Urothelium cell line (cell line): Measurements from ENCODE around the gene RINT1.
"Not testable (repeated sequence)": the region's sequence is repeated elsewhere in the genome, so short reads cannot be mapped to it uniquely, and the experiment has no call there.

Experiments used
- DNase-seq: peaks from one replicate; pipeline ENCODE4 v3.0.0; 2011; ENCODE audit warnings: low spot score, mixed read lengths
- FAIRE-seq: peaks from 2 replicates; lab custom pipeline; 2011; peaks lifted over from hg19 to GRCh38; lab: Jason Lieb, UNC

Gene RINT1

DNA sequence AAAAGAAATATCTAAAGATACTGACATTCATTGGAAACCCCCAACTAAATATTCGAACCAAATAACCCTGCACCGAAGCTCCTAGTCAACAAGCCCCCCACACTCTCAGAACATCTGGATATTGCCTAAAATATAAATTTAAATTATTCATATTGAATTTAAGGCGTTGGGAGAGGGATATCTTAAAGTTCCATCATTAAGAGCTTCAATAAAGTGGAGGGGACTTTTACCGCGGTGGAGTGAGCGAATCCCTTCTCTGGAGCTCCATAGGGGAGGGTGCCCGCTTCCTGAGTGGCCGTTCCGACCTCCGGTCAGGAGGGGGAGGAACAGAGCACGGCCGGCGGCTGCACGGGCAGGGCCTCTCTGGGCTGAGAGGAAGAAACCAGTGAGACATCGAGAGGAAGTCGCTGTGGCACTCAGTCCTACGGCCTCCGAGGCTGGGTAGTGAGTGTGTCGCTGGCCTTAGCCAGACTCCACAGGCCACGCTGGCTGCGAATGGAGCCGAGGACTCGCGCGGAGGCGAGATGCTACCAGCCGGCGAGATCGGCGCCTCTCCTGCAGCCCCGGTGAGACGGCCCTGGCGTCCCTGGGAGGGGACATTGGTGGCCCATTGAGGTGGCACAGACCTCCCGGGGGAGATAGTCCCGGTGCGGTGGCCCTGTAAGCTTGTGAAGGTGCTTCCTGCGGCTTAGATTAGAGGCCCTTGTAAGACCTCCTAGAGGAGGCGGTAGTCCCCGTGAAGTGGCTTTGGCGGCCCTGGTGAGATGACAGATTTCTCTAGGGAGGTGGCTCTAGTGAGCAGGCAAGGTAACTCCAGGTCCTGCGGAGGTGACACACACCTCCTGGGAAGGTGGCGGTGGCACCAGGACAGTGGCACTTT, at the start of gene RINT1:
Gene RINT1 (plus strand): TSS at position 410 of the 880 bp plus-strand sequence. CDS start 115 bp downstream, at position 525.
- DNase-seq (peak; percentile 98), FAIRE-seq (peak; percentile 86)

GRCh38 chr7:105487579-105488571, 44.1 kb upstream of the RINT1 start:
- FAIRE-seq: no peak
- peak; percentile 40 for DNase-seq

- FAIRE-seq: no peak
- DNase-seq: no peak
Observed at GRCh38 chr7:105489409-105489808, 42.6 kb upstream of the RINT1 start.

DNA sequence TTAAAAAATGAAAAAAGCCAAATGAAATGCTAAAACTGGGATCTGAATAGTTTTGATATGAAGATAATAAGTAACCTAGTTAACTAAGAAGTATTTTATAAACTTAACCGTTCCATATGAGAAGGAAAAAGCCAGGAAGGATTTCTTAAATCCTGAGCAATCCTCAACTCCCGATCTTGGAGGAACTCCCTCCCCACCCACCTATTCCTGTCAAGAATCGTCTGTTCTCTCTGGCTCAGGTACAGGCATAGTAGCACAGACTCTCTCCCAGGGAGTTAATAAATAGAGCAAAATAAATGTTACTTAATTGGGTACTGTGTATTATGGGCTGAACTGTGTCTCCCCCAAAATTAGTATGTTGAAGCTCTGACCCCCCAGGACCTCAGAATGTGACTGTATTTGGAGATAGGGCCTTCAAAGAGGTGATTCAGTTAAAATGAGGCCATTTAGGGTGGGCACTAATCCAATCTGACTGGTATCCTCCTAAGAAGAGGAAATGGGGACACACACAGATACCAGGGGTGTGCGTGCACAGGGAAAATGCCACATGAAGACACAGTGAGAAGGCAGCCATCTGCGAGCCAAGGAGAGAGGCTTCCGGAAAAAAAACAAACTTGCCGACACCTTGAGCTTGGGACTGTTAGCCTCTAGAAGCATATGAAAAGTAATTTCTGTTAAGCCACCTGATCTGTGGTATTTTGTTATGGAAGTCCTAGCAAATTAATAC, 38.6 kb upstream of the RINT1 start:
- FAIRE-seq: no peak
- DNase-seq: no peak

- DNase-seq: no peak
- FAIRE-seq: no peak
Observed at GRCh38 chr7:105493923-105494315, 38.1 kb upstream of the RINT1 start.

GRCh38 chr7:105496521-105496920, 35.5 kb upstream of the RINT1 start:
- FAIRE-seq: no peak
- no peak for DNase-seq

GRCh38 chr7:105497016-105497415, 35.0 kb upstream of the RINT1 start:
- FAIRE-seq (no peak), DNase-seq (no peak)

DNA sequence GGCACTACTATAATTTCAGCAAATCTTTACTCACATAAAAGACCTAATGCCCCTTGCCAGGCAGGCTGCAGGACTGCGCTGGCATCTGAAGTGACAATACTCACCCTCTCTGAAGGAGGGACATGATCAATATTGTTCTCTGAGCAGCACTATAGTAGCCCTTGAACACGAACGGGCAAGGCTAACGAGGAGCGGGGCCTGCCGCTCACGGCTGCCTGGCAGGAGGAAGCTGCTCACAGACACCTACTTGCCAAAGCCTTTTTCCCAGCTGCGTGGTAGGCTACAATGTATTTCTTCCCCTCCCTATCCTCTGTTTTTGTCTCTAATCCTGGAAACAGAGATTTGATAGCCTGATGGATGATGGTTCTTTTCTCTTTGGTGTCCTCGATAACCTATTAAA, 29.8 kb upstream of the RINT1 start:
- DNase-seq (no peak), FAIRE-seq (no peak)

GRCh38 chr7:105512415-105512814, 19.6 kb upstream of the RINT1 start:
- no peak for DNase-seq
- FAIRE-seq: no peak

- DNase-seq (no peak), FAIRE-seq (no peak)
Observed at GRCh38 chr7:105512926-105513526, 19.0 kb upstream of the RINT1 start.

- not testable (repeated sequence) for FAIRE-seq, DNase-seq
Observed at GRCh38 chr7:105515610-105516009, 16.4 kb upstream of the RINT1 start.

DNA sequence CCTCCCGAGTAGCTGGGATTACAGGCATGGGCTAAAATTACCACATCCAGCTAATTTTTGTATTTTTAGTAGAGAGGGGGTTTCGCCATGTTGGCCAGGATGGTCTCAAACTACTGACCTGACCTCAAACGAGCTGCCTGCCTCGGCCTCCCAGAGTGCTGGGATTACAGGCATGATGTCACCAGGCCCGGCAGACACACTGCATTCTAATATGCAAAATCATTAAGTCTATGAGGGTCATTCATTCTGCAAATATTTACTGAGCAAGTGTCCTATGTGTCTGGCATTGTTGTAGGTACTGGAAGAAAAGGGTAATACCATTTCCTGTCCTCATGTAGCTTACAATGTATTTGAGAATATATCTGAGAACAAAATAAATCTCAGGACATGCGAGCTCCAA, 12.6 kb upstream of the RINT1 start:
- no peak for FAIRE-seq
- no peak for DNase-seq

GRCh38 chr7:105520620-105521019, 11.4 kb upstream of the RINT1 start:
- not testable (repeated sequence) for FAIRE-seq, DNase-seq

GRCh38 chr7:105521027-105521716, 10.8 kb upstream of the RINT1 start:
- no peak for FAIRE-seq

DNA sequence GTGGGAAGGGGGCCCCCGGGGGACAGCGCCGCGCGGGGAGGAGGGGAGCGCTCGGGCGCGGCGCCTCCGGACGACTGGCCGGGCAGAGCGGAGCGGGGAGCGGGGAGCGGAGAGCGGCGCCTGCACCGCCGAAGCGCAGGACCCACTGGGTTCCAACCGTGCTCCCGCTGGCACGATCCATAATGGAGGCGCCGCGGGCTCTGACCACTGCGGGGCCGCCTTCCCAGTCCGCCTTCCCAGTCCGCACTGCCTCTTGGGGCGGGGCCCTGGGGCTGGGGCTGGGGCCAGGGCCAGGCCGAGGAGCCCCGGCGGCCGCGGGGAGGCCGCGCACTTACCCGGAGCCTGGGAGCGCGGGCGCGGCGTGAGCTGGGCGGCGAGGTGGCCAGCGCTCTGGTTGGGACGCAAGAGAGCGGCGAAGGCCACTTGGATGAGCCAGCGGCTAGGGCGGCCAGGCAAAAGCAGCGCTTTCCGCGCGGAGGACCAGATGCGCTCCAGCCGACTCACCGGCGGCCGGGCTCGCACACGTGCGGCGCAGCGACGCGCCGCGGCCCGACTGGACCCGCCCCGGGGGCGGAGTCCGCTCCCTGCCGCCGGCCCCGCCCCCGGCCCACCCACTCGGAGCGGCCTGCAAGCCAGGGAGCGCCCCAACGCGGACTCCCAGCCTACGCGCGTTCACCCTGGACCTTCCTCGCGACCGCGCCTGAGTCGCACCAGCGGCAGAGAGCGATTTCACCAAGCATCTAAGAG, 10.1 kb upstream of the RINT1 start, which contains the start of gene PUS7:
Gene PUS7 (minus strand): TSS at position 555 of the 747 bp plus-strand sequence. CDS start 13,759 bp downstream, outside the sequence.
- FAIRE-seq (peak; percentile 69), DNase-seq (peak; percentile 100)

More at GRCh38 chr7:105521027-105521716, 10.8 kb upstream of the RINT1 start:
- DNase-seq: peak; percentile 71

- DNase-seq: not testable (repeated sequence)
Observed at GRCh38 chr7:105524423-105524822, 7.6 kb upstream of the RINT1 start.

DNA sequence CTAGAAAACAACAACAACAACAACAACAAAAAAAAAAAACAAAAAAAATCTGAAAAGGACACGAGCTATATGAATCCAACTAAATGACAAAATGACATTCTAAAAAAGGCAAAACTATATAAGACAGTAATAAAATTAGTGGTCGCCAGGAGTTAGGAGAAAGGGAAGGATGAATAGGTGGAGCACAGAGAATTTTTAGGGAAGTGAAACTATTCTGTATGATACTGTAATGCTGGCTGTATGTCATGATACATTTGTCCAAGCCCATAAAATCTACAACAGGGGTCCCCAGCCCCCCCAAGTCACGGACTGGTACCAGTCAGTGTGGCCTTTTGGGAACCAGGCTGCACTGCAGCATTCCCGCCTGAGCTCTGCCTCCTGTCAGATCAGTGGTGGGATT, 7.2 kb upstream of the RINT1 start:
- FAIRE-seq (no peak), DNase-seq (no peak)

More at GRCh38 chr7:105524423-105524822, 7.6 kb upstream of the RINT1 start:
- FAIRE-seq: not testable (repeated sequence)

DNA sequence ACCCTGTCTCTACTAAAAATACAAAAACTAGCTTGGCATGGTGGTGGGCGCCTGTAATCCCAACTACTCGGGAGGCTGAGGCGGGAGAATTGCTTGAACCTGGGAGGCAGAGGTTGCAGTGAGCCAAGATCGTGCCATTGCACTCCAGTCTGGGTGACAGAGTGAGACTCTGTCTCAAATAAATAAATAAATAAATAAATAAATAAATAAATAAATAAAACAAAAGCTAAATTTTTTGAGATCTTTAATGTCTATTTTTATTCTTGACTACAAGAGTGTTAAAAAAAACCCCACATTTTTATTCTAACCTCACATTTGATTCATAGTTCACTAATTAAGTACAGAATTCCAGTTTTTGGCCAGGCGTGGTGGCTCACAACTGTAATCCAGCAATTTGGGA, 4.3 kb upstream of the RINT1 start:
- DNase-seq, FAIRE-seq: not testable (repeated sequence)

DNA sequence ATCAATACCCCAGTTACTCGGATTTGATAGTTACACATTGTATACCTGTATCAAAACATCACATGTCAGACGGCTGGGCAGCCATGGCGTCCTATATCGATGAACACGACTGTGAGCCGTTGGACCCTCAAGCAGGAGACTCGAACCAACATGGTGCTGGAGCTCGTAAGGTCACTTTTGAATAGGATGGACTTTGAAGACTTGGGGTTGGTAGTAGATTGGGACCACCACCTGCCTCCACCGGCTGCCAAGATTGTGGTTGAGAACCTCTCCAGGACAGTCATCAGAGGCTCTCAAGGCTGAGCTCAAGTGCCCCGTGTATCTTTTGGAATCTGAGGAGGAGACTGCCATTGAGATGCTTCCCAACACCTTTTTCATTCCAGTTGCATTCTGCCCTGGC, 1.9 kb upstream of the RINT1 start:
- DNase-seq (no peak), FAIRE-seq (no peak)
